Nephron (organoid): ENCODE data around the gene NF2.

ENCODE experiments used
- H3K27ac Mint-ChIP-seq, 3 experiments: 2 replicates each; pipeline ENCODE4 v1.8.0; 2020; ENCODE audit warnings: mixed read lengths in 3 of 3, mild to moderate bottlenecking in 2 of 3, moderate library complexity in 1 of 3
- H3K27me3 Mint-ChIP-seq: 2 replicates; pipeline ENCODE4 v1.8.0; 2021; ENCODE audit warnings: low read depth, mild to moderate bottlenecking, moderate library complexity, mixed read lengths
- H3K36me3 Mint-ChIP-seq: 2 replicates; pipeline ENCODE4 v1.8.0; 2020; ENCODE audit warnings: low read depth, mixed read lengths
- H3K4me1 Mint-ChIP-seq: 2 replicates; pipeline ENCODE4 v1.8.0; 2020; ENCODE audit warnings: mixed read lengths
- H3K4me3 Mint-ChIP-seq, 3 experiments: 2 replicates each; pipeline ENCODE4 v1.8.0; 2020; ENCODE audit warnings: mild to moderate bottlenecking in 3 of 3, mixed read lengths in 3 of 3, moderate library complexity in 2 of 3
- H3K9me3 Mint-ChIP-seq: 2 replicates; pipeline ENCODE4 v1.8.0; 2020; ENCODE audit warnings: mixed read lengths
- CTCF ChIP-seq, 3 experiments: fragments of 200-600 bp; sonication (generic); IDR thresholded peaks; one replicate each; pipeline ENCODE4 v1.5.0; 2021; ENCODE audit warnings: antibody characterized with exemption in 3 of 3; ENCODE audit not compliant: unreplicated experiment in 3 of 3

The NF2 gene

GRCh38 chr22:29741926-29742325 lies 138.5 kb downstream of the NF2 start:
- Mint-ChIP-seq H3K36me3 (peaks cover 25% of the 10 kb centered on the region), H3K4me1 (peaks cover 5% of the 10 kb centered on the region), H3K4me3 (no peak overlapping the region), H3K9me3 (no peaks in the 10 kb centered on the region), H3K27me3 (no peaks in the 10 kb centered on the region), H3K27ac (no peak overlapping the region)
- TF ChIP-seq CTCF (IDR thresholded peaks at IDR 0.05; ENCODE audit: unreplicated experiment in 3 of 3): no peak

- H3K9me3 Mint-ChIP-seq: no peaks in the 10 kb centered on the region
- H3K4me1 Mint-ChIP-seq: peaks cover 5% of the 10 kb centered on the region
- H3K27me3 Mint-ChIP-seq: no peaks in the 10 kb centered on the region
- no peak overlapping the region for H3K27ac Mint-ChIP-seq
- no peak overlapping the region for H3K4me3 Mint-ChIP-seq
- no peak for TF ChIP-seq CTCF (IDR thresholded peaks at IDR 0.05; ENCODE audit: unreplicated experiment in 3 of 3)
- H3K36me3 Mint-ChIP-seq: peaks cover 26% of the 10 kb centered on the region
Observed at GRCh38 chr22:29742326-29742725, 138.9 kb downstream of the NF2 start.

- no peak overlapping the region for H3K27ac Mint-ChIP-seq
- no peak for TF ChIP-seq CTCF (IDR thresholded peaks at IDR 0.05; ENCODE audit: unreplicated experiment in 3 of 3)
- H3K36me3 Mint-ChIP-seq: peaks cover 33% of the 10 kb centered on the region
- H3K9me3 Mint-ChIP-seq: no peaks in the 10 kb centered on the region
- H3K4me1 Mint-ChIP-seq: peaks cover 5% of the 10 kb centered on the region
- H3K4me3 Mint-ChIP-seq: no peak overlapping the region
- no peaks in the 10 kb centered on the region for H3K27me3 Mint-ChIP-seq
Observed at GRCh38 chr22:29744902-29745301, 141.5 kb downstream of the NF2 start.

GRCh38 chr22:29747832-29748231 lies 144.4 kb downstream of the NF2 start:
- Mint-ChIP-seq H3K36me3 (peaks cover 19% of the 10 kb centered on the region), H3K9me3 (no peaks in the 10 kb centered on the region), H3K4me1 (peaks cover 5% of the 10 kb centered on the region), H3K27ac (no peak overlapping the region), H3K27me3 (no peaks in the 10 kb centered on the region), H3K4me3 (no peak overlapping the region)
- no peak for TF ChIP-seq CTCF (IDR thresholded peaks at IDR 0.05; ENCODE audit: unreplicated experiment in 3 of 3)
